HG03103 (cell line): ENCODE measurements around the gene MEOX1.

Experiments
- ATAC-seq: cut with Tn5 transposase; IDR thresholded peaks from one replicate; pipeline ENCODE4 v1.9.1; 2021; ENCODE audit warnings: low read depth; ENCODE audit not compliant: unreplicated experiment

Gene MEOX1

DNA sequence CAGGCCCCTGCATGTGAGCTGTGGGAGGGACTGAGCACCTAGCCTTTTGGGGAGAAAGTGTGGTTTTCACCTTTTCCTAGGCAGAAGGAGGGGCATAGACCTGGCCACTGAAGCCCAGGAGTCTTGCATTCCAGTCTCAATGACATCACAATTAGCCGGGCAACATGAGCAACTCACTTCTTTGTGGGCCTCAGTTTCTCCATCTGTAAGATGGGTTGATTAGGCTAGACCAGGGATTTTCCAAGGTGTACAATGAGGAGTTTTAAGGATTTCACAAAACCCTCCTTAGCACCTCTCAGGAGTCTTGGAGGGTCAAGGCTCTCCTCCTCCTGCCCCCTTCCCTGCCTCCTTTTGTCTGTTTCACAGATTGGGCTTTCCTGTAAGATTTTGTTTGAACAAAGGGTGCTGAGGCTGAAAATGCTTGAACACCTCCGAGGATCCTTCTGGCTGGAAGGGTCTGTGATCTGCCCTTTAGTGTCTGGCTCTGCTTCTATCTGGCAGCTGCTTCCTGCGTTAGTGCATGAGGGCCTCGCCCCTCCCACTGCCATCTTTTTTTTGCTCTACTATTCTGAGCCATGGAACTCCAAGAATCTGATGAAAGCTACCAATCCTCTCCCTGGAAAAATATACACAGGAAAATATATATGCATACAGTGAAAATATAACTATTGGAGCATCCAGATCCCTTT is 63.2 kb downstream of the MEOX1 start:
- ATAC-seq = no peak

DNA sequence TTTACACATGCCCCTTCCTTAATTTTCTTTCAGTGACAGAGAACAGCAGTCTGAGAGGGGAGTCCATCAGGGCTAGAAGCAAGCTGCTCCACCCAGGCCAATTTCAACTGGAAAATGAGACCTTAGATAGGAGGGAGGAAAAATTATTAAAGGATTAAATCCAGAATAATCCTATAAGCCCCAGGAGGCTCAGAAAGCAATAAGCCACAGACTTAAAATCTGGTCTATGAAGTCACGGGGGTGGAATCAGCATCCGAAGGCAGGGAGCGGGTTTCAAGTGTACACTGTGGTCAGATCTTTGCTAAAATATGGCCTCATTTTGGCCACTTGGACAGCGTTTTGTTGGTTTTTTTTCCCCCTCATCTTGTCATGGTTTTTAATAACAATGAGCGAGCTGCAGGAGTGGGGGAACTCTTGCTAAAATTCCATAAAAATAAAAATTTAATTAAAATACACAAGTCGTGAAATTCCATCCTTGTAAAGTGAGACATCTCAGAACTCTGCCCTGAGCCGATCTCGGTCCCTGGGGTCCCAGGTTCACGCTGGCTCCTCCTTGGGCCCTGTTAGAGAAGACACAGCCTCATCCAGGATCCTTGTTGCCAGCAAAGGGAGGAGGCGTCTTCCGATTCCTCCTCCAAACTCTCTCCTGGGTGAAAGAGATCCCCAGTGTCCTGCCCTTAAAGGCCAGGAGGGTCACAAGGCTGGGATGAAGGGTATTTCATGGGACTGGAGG is 63.9 kb downstream of the MEOX1 start:
- no peak for ATAC-seq

DNA sequence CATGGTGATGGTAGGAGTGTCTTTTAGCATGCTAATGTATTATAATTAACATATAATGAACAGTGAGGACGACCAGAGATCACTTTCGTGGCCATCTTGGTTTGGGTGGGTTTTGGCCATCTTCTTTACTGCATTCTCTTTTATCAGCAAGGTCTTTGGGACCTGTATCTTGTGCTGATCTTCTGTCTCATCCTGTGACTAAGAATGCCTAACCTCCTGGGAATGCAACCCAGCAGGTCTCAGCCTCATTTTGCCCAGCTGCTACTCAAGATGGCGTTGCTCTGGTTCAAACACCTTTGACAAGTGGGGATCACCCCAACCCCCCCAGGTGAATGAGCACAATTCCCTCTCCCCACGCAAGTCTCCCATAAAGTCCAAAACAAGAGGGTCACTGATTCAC is 66.3 kb downstream of the MEOX1 start:
- ATAC-seq = no peak

DNA sequence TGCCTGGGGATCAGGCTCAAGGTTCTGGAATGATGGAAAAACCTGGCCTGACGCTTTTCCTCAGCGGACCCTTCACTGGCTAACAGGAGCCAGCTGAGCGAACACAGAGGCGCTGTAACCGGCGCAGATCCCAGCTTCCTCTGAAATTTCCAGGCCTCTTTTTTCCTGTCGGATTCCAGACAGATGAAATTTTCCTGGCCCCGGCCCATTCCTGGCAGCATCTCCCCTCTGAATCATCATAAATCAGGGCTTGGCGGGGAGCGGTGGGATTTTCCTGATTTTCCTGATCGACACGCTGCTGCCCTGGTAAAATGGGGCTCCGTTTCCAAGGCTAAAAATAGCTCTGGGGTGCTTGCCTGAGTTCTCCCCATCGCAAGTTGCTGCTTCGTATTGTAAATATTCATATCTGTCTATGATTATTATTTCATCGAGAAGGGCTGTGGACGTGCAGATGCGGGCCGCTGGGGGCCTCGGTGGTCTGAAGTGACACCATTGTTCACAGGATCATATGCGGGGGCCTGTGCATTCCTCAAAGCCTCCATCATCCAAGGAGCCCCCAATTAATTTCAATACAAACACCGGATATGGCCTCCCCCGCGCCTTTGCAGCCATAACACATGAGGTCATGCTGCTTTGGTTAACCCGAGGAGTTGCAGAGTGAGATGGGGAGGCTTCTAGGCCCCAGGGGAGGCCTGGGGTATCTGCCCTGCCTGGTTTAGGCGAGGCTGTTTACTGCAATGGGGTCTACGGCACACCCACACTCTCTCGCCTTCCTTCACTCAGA is 69.8 kb downstream of the MEOX1 start:
- ATAC-seq = no peak

DNA sequence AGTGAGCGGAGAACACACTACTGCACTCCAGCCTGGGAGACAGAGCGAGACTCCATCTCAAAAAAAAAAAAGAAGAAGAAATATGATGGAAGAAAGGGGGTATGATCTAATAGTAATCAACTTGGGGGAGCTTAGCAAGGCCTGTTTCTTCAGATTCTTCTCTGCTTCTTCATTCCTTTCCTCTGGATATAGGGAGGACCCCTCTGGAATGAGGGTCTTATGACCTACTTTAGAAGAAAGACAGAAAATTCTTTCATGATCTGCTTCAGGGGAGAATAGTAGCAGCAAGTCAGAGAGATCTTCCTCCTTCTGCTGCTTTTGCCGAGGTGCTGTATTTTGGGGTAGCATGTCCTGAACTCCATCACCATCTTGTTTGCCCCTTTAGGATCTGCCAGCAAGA is 70.7 kb downstream of the MEOX1 start:
- no peak for ATAC-seq
